SK-N-SH (cell line): ENCODE results near the gene ZC3H15. TPM values are rescaled to one million over a fixed set of nuclear protein-coding genes. Genes with fewer than 3 reads are reported as not detected.

Experiments
- CTCF ChIA-PET: fragments of 300-600, 350-600 bp; formaldehyde crosslinking; extraction: SDS; loops from one replicate; lab custom pipeline; 2021; lab: Yijun Ruan, JAX
- POLR2A ChIA-PET: fragments of 350-600 bp; sonication (Branson Sonifier 250); formaldehyde crosslinking; extraction: SDS; loops from one replicate; lab custom pipeline; 2020; ENCODE audit warnings: antibody characterized with exemption, inconsistent platforms; lab: Yijun Ruan, JAX
- DNase-seq: peaks from one replicate; pipeline ENCODE4 v3.0.0; 2012
- H2AFZ ChIP-seq: fragments of 200-600 bp; sonication (generic); 2 replicates; pipeline ENCODE4 v1.8.1; 2016; ENCODE audit warnings: antibody characterized with exemption, mild to moderate bottlenecking, low read depth
- H3F3A ChIP-seq: fragments of 200-600 bp; sonication (generic); replicated peaks from 2 replicates; pipeline ENCODE3; 2016; ENCODE audit warnings: antibody characterized with exemption, mild to moderate bottlenecking; ENCODE audit not compliant: insufficient read depth
- H3K27ac ChIP-seq, 2 experiments: fragments of 200-500 bp in 1 of 2; fragments of 200-600 bp in 1 of 2; sonication (Bioruptor generic) in 1 of 2; sonication (generic), shearing (Covaris generic) in 1 of 2; 2 replicates each; pipeline versions ENCODE4 v1.5.1 to v1.6.1; 2014 to 2016; ENCODE audit warnings: low read depth in 2 of 2, inconsistent platforms in 1 of 2, low read length in 1 of 2, mild to moderate bottlenecking in 1 of 2, mixed read lengths in 1 of 2
- H3K27me3 ChIP-seq: fragments of 200-600 bp; sonication (generic), shearing (Covaris generic); 2 replicates; pipeline ENCODE4 v1.6.1; 2016; ENCODE audit warnings: mixed run types; ENCODE audit not compliant: insufficient read depth
- H3K36me3 ChIP-seq, 2 experiments: fragments of 200-500 bp in 1 of 2; fragments of 200-600 bp in 1 of 2; sonication (Bioruptor generic) in 1 of 2; sonication (generic) in 1 of 2; replicated peaks in 1 of 2; 2 replicates each; pipeline versions ENCODE3 to v1.5.1; 2014 to 2016; ENCODE audit warnings: low read length in 1 of 2, mild to moderate bottlenecking in 1 of 2; ENCODE audit not compliant: insufficient read depth in 2 of 2, control insufficient read depth in 1 of 2
- H3K4me1 ChIP-seq, 2 experiments: fragments of 200-500 bp in 1 of 2; fragments of 200-600 bp in 1 of 2; sonication (Bioruptor generic) in 1 of 2; sonication (generic), shearing (Covaris generic) in 1 of 2; 2 replicates each; pipeline versions ENCODE4 v1.5.1 to v1.6.1; 2014 to 2016; ENCODE audit warnings: low read depth in 1 of 2, low read length in 1 of 2, mixed run types in 1 of 2; ENCODE audit not compliant: insufficient read depth in 2 of 2, control insufficient read depth in 1 of 2
- H3K4me2 ChIP-seq: fragments of 200-600 bp; sonication (generic), shearing (Covaris generic); 2 replicates; pipeline ENCODE4 v1.6.1; 2017; ENCODE audit warnings: mixed run types
- H3K4me3 ChIP-seq, 2 experiments: fragments of 200-500 bp in 1 of 2; fragments of 200-600 bp in 1 of 2; sonication (Bioruptor generic) in 1 of 2; sonication (generic), shearing (Covaris generic) in 1 of 2; 2 replicates each; pipeline versions ENCODE4 v1.5.1 to v1.8.1; 2014 to 2016; ENCODE audit warnings: low read depth in 2 of 2, inconsistent platforms in 1 of 2, low read length in 1 of 2, mild to moderate bottlenecking in 1 of 2, mixed read lengths in 1 of 2, moderate library complexity in 1 of 2
- H3K79me2 ChIP-seq: fragments of 200-600 bp; sonication (generic); 2 replicates; pipeline ENCODE4 v1.8.1; 2017; ENCODE audit warnings: mild to moderate bottlenecking; ENCODE audit not compliant: insufficient read depth
- H3K9ac ChIP-seq: fragments of 200-600 bp; sonication (generic); 2 replicates; pipeline ENCODE4 v1.6.1; 2017; ENCODE audit warnings: mixed run types
- H3K9me2 ChIP-seq: fragments of 200-600 bp; sonication (generic); 2 replicates; pipeline ENCODE4 v1.6.1; 2017; ENCODE audit warnings: mixed run types
- H3K9me3 ChIP-seq: fragments of 200-600 bp; sonication (generic); 2 replicates; pipeline ENCODE4 v1.6.1; 2017; ENCODE audit warnings: mixed run types, mild to moderate bottlenecking, moderate library complexity
- H4K20me1 ChIP-seq: fragments of 200-600 bp; sonication (generic); 2 replicates; pipeline ENCODE4 v1.6.1; 2017; ENCODE audit warnings: mild to moderate bottlenecking, mixed run types; ENCODE audit not compliant: insufficient read depth
- CHD2 ChIP-seq: fragments of 150-350 bp; IDR thresholded peaks from 2 replicates; pipeline ENCODE4 v1.6.1; 2018; ENCODE audit warnings: low read length; ENCODE audit not compliant: partially characterized antibody
- EP300 ChIP-seq, 2 experiments: IDR thresholded peaks; 2 replicates each; pipeline versions ENCODE4 v1.4.0 to v1.6.1; 2012; ENCODE audit warnings: borderline replicate concordance in 1 of 2, low read depth in 1 of 2, low read length in 1 of 2
- EZH2phosphoT487 ChIP-seq: fragments of 200-600 bp; sonication (generic); IDR thresholded peaks from 2 replicates; pipeline ENCODE4 v1.6.1; 2017; ENCODE audit warnings: low read depth, mixed run types, mild to moderate bottlenecking, antibody characterized with exemption, moderate library complexity, borderline replicate concordance
- FOSL2 ChIP-seq: IDR thresholded peaks from 2 replicates; pipeline ENCODE4 v1.4.0; 2012; ENCODE audit warnings: low read depth, mild to moderate bottlenecking, moderate library complexity, borderline replicate concordance
- FOXJ3 ChIP-seq: sonication (generic); formaldehyde crosslinking; IDR thresholded peaks from 2 replicates; pipeline ENCODE4 v1.5.1; 2020; ENCODE audit warnings: mild to moderate bottlenecking, missing genetic modification reagents
- FOXM1 ChIP-seq: IDR thresholded peaks from 2 replicates; pipeline ENCODE4 v1.4.0; 2012; ENCODE audit warnings: low read depth, mild to moderate bottlenecking
- GABPA ChIP-seq: IDR thresholded peaks from 2 replicates; pipeline ENCODE4 v1.4.0; 2012; ENCODE audit warnings: low read depth, mild to moderate bottlenecking
- MEF2A ChIP-seq: IDR thresholded peaks from 2 replicates; pipeline ENCODE4 v1.4.0; 2012; ENCODE audit warnings: low read depth, borderline replicate concordance
- POLR2AphosphoS5 ChIP-seq: IDR thresholded peaks from 2 replicates; pipeline ENCODE4 v1.6.1; 2012; ENCODE audit warnings: low read depth, low read length
- RAD21 ChIP-seq: IDR thresholded peaks from 2 replicates; pipeline ENCODE4 v1.6.1; 2012; ENCODE audit warnings: mild to moderate bottlenecking, low read length
- RCOR1 ChIP-seq: fragments of 150-350 bp; IDR thresholded peaks from 2 replicates; pipeline ENCODE4 v1.6.1; 2017; ENCODE audit warnings: antibody characterized with exemption, low read length
- RFX5 ChIP-seq: IDR thresholded peaks from 2 replicates; pipeline ENCODE4 v1.6.1; 2012; ENCODE audit warnings: mild to moderate bottlenecking, improper control_type of control experiment, low read length
- RXRA ChIP-seq: IDR thresholded peaks from 2 replicates; pipeline ENCODE4 v1.4.0; 2012; ENCODE audit warnings: low read depth, mild to moderate bottlenecking, borderline replicate concordance
- TCF12 ChIP-seq: IDR thresholded peaks from 2 replicates; pipeline ENCODE4 v1.4.0; 2012
- YY1 ChIP-seq: IDR thresholded peaks from 2 replicates; pipeline ENCODE4 v1.4.0; 2012; ENCODE audit warnings: low read depth, mild to moderate bottlenecking
- WGBS: methylation state at CpG from one replicate; pipeline ENCODE4 v1.1.6; 2017; ENCODE audit warnings: low lambda C conversion rate; 5-methylcytosine and 5-hydroxymethylcytosine counted together
- polyA plus RNA-seq, 3 experiments: library from polyadenylated mRNA; depleted of rRNA; stranded (reverse); fragments of >200 nt; gene quantifications; 2 replicates each; pipeline ENCODE4 v1.2.3, GENCODE V29; 2012
- TF ChIP-seq, protein P1 (sequence below): fragments of 150-350 bp; IDR thresholded peaks from 2 replicates; pipeline ENCODE4 v1.6.1; 2017; ENCODE audit warnings: antibody characterized with exemption, low read length, low read depth, borderline replicate concordance
- TF ChIP-seq, protein P2 (sequence below): fragments of 150-350 bp; IDR thresholded peaks from 2 replicates; pipeline ENCODE4 v1.6.1; 2016; ENCODE audit warnings: mild to moderate bottlenecking, low read depth, low read length
- TF ChIP-seq, protein P3 (sequence below): fragments of 200-600 bp; sonication (generic); IDR thresholded peaks from 2 replicates; pipeline ENCODE4 v1.6.1; 2017; ENCODE audit warnings: antibody characterized with exemption, mild to moderate bottlenecking, moderate library complexity

ZC3H15 gene
- polyA plus RNA-seq, 1 of the 3 experiments (the other 2 are of a cell fraction): 26.5 TPM

DNA sequence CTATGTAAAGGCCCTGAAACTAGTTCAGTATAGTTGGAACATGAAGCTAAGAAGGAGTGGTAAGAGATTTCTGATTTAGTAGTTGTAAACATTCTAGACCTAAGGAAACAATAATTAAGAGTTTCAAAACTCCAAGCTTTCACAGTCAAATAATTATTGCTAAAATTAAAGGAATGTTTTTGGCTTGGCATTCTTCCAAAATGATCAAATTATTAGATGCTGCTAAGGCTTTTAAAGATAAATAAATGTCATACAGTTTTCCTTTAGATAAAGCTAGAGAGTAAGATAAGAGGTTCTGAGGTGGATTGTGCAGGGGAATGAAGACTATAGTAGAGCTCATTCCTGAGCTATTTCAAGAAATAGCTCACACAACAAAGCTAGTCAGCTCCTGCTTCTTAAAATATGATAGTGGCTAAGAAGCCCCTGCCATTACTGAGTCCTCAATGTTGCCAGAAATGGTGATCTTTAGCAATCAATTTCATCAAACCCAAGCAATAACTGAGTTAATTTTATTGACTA lies 45.3 kb downstream of the ZC3H15 start (continued):
- TF ChIP-seq GABPA (no peak), MEF2A (no peak), CHD2 (no peak)
- TF ChIP-seq, protein P1, sequence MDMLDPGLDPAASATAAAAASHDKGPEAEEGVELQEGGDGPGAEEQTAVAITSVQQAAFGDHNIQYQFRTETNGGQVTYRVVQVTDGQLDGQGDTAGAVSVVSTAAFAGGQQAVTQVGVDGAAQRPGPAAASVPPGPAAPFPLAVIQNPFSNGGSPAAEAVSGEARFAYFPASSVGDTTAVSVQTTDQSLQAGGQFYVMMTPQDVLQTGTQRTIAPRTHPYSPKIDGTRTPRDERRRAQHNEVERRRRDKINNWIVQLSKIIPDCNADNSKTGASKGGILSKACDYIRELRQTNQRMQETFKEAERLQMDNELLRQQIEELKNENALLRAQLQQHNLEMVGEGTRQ: no peak
- TF ChIP-seq, protein P2, sequence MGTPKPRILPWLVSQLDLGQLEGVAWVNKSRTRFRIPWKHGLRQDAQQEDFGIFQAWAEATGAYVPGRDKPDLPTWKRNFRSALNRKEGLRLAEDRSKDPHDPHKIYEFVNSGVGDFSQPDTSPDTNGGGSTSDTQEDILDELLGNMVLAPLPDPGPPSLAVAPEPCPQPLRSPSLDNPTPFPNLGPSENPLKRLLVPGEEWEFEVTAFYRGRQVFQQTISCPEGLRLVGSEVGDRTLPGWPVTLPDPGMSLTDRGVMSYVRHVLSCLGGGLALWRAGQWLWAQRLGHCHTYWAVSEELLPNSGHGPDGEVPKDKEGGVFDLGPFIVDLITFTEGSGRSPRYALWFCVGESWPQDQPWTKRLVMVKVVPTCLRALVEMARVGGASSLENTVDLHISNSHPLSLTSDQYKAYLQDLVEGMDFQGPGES: no peak

DNA sequence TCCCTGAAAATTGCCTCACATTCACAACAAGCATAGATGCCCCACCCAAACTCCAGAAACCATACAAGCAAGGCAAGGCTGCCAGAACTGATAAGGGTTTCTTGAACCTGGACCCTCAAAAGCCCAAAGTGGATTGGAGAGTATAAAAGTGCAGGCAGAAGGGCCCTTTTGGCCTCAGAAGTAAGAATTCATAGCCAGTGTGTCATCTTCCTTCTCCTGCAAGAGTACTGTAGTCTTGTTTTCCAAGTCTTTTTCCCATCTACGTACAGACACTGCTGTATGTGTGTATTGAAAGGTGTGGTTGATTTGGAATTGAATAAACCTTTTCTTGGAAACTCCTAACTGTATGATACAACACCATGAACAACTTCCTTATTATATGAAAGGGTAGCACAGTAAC lies 46.8 kb downstream of the ZC3H15 start:
- Histone ChIP-seq H3K79me2 (no peaks in the 10 kb centered on the region), H3K4me1 (peaks cover 0 to 24% of the 10 kb centered on the region in 2 experiments; a peak in 2 of 4 replicates), H3K36me3 (no peaks in the 10 kb centered on the region), H3K4me3 (no peak overlapping the region), H3K9ac (no peak overlapping the region), H4K20me1 (no peaks in the 10 kb centered on the region), H3K9me3 (no peaks in the 10 kb centered on the region), H3K27ac (peak overlapping the region in 1 of 2 experiments; percentile 36; a peak in 2 of 4 replicates), H3F3A (peaks cover 7% of the 10 kb centered on the region), H3K4me2 (peak overlapping the region; percentile 40; the same call in 1 of the 2 replicates), H2AFZ (peak overlapping the region; percentile 54; the same call in 1 of the 2 replicates), H3K27me3 (no peaks in the 10 kb centered on the region), H3K9me2 (no peaks in the 10 kb centered on the region)
- ChIA-PET CTCF (no interaction called here), POLR2A (no interaction called here)
- TF ChIP-seq YY1: no peak
- TF ChIP-seq EP300 (IDR thresholded peaks at IDR 0.05; ENCODE audit: borderline replicate concordance in 1 of 2, low read depth in 1 of 2, low read length in 1 of 2): no peak
- TF ChIP-seq FOXJ3: no peak
- TF ChIP-seq POLR2AphosphoS5: no peak
- no peak for TF ChIP-seq RCOR1
- TF ChIP-seq RFX5: no peak
- no peak for TF ChIP-seq FOSL2
- TF ChIP-seq, protein P1: no peak
- no peak for TF ChIP-seq RXRA
- no peak for TF ChIP-seq MEF2A
- no peak for TF ChIP-seq FOXM1
- TF ChIP-seq TCF12: no peak
- no peak for TF ChIP-seq RAD21
- TF ChIP-seq, protein P3, sequence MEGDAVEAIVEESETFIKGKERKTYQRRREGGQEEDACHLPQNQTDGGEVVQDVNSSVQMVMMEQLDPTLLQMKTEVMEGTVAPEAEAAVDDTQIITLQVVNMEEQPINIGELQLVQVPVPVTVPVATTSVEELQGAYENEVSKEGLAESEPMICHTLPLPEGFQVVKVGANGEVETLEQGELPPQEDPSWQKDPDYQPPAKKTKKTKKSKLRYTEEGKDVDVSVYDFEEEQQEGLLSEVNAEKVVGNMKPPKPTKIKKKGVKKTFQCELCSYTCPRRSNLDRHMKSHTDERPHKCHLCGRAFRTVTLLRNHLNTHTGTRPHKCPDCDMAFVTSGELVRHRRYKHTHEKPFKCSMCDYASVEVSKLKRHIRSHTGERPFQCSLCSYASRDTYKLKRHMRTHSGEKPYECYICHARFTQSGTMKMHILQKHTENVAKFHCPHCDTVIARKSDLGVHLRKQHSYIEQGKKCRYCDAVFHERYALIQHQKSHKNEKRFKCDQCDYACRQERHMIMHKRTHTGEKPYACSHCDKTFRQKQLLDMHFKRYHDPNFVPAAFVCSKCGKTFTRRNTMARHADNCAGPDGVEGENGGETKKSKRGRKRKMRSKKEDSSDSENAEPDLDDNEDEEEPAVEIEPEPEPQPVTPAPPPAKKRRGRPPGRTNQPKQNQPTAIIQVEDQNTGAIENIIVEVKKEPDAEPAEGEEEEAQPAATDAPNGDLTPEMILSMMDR: no peak
- no peak for TF ChIP-seq EZH2phosphoT487
- no peak for TF ChIP-seq GABPA
- no peak for DNase-seq
- WGBS: 83% methylated on average over 1 of the region's 1 CpG
